HepG2 (cell line): Measurements from ENCODE around the gene TLE5. TPM values are rescaled to one million over a fixed set of nuclear protein-coding genes. Genes with fewer than 3 reads are reported as not detected.

ENCODE experiments used
- ARID2 ChIP-seq: sonication (generic); formaldehyde crosslinking; IDR thresholded peaks from 2 replicates; pipeline ENCODE4 v1.8.1; 2022; ENCODE audit warnings: mild to moderate bottlenecking, missing genetic modification reagents, borderline replicate concordance
- CREB1 ChIP-seq, 2 experiments: fragments of 450-650 bp in 1 of 2; IDR thresholded peaks; 2 replicates each; pipeline ENCODE4 v1.6.1; 2016 to 2017; ENCODE audit warnings: control low read depth in 1 of 2, mild to moderate bottlenecking in 1 of 2, missing compliant biosample characterization in 1 of 2, missing genetic modification characterization in 1 of 2
- FOXK2 ChIP-seq: fragments of 450-650 bp; IDR thresholded peaks from 2 replicates; pipeline ENCODE4 v1.6.1; 2016
- FOXP1 ChIP-seq, 2 experiments: fragments of 450-650 bp in 1 of 2; IDR thresholded peaks; 2 replicates each; pipeline ENCODE4 v1.6.1; 2017 to 2018; ENCODE audit warnings: antibody characterized with exemption in 1 of 2
- HINFP ChIP-seq: sonication (generic); formaldehyde crosslinking; IDR thresholded peaks from 2 replicates; pipeline ENCODE4 v1.4.0; 2020; ENCODE audit warnings: low read depth, mild to moderate bottlenecking, missing genetic modification reagents
- NCOA1 ChIP-seq: sonication (generic); formaldehyde crosslinking; IDR thresholded peaks from 2 replicates; pipeline ENCODE4 v1.9.0; 2021; ENCODE audit warnings: missing genetic modification reagents
- NR2F6 ChIP-seq, 2 experiments: IDR thresholded peaks; 2 replicates each; pipeline ENCODE4 v1.6.1; 2016; ENCODE audit warnings: antibody characterized with exemption in 1 of 2, mild to moderate bottlenecking in 1 of 2
- RARA ChIP-seq: IDR thresholded peaks from 2 replicates; pipeline ENCODE4 v1.6.1; 2016; ENCODE audit warnings: missing genetic modification reagents, missing compliant biosample characterization
- RXRB ChIP-seq: IDR thresholded peaks from 2 replicates; pipeline ENCODE4 v1.6.1; 2016; ENCODE audit warnings: borderline replicate concordance, missing genetic modification reagents, missing compliant biosample characterization
- SAFB2 ChIP-seq: sonication (generic); formaldehyde crosslinking; IDR thresholded peaks from 2 replicates; pipeline ENCODE4 v1.5.1; 2020; ENCODE audit warnings: missing genetic modification reagents, low read depth, mild to moderate bottlenecking, borderline replicate concordance
- ZNF354B ChIP-seq: sonication (generic); formaldehyde crosslinking; IDR thresholded peaks from 2 replicates; pipeline ENCODE4 v1.8.0; 2022; ENCODE audit warnings: mild to moderate bottlenecking, missing genetic modification reagents
- ZNF362 ChIP-seq: sonication (generic); formaldehyde crosslinking; IDR thresholded peaks from 2 replicates; pipeline ENCODE4 v1.4.0; 2020; ENCODE audit warnings: missing genetic modification reagents, mild to moderate bottlenecking, borderline replicate concordance
- ZNF552 ChIP-seq: sonication (generic); formaldehyde crosslinking; IDR thresholded peaks from 2 replicates; pipeline ENCODE4 v1.9.0; 2022; ENCODE audit warnings: missing genetic modification reagents, mild to moderate bottlenecking, borderline replicate concordance
- ZNF724P ChIP-seq: sonication (generic); formaldehyde crosslinking; IDR thresholded peaks from 2 replicates; pipeline ENCODE4 v1.8.0; 2022; ENCODE audit warnings: missing genetic modification reagents, borderline replicate concordance
- ZNF816 ChIP-seq: sonication (generic); formaldehyde crosslinking; IDR thresholded peaks from 2 replicates; pipeline ENCODE4 v1.8.0; 2022; ENCODE audit warnings: missing genetic modification reagents, mild to moderate bottlenecking, borderline replicate concordance
- polyA plus RNA-seq, 8 experiments: library from polyadenylated mRNA; depleted of rRNA in 3 of 8; stranded (reverse) in 7 of 8; unstranded in 1 of 8; fragments of >200 nt; fragmentation: Illumina TruSeq in 4 of 8; extraction: Trizol in 4 of 8; gene quantifications; 2 replicates each; pipeline versions ENCODE4 v1.2.1 to v1.2.3, GENCODE V29; 2011 to 2016; ENCODE audit warnings: low read depth in 4 of 8, missing spikeins in 1 of 8, mixed read lengths in 1 of 8; ENCODE audit not compliant: insufficient read depth in 1 of 8
- total RNA-seq, 5 experiments: library from RNA; depleted of rRNA; stranded (reverse); fragments of >200 nt; fragmentation: Illumina TruSeq; extraction: Trizol; gene quantifications; 2 replicates each; pipeline ENCODE4 v1.2.3, GENCODE V29; 2016; ENCODE audit warnings: low read depth in 1 of 5
- TF ChIP-seq, protein P1 (sequence below): IDR thresholded peaks from 2 replicates; pipeline ENCODE4 v1.6.1; 2012; ENCODE audit warnings: inconsistent platforms
- TF ChIP-seq, protein P2 (sequence below): fragments of 450-650 bp; IDR thresholded peaks from 2 replicates; pipeline ENCODE4 v1.6.1; 2016
- TF ChIP-seq, protein P3 (sequence below): sonication (generic); formaldehyde crosslinking; IDR thresholded peaks from 2 replicates; pipeline ENCODE4 v1.4.0; 2020; ENCODE audit warnings: missing genetic modification reagents, mild to moderate bottlenecking, borderline replicate concordance
- TF ChIP-seq, protein P4 (sequence below): sonication (generic); formaldehyde crosslinking; IDR thresholded peaks from 2 replicates; pipeline ENCODE4 v1.4.0; 2020; ENCODE audit warnings: mild to moderate bottlenecking, missing genetic modification reagents

TLE5 gene
- total and polyA plus RNA-seq, 2 of the 13 experiments (the other 11 are each of a cell fraction or from before 2014, with no cell fraction given) = 62.8 to 189 TPM

DNA sequence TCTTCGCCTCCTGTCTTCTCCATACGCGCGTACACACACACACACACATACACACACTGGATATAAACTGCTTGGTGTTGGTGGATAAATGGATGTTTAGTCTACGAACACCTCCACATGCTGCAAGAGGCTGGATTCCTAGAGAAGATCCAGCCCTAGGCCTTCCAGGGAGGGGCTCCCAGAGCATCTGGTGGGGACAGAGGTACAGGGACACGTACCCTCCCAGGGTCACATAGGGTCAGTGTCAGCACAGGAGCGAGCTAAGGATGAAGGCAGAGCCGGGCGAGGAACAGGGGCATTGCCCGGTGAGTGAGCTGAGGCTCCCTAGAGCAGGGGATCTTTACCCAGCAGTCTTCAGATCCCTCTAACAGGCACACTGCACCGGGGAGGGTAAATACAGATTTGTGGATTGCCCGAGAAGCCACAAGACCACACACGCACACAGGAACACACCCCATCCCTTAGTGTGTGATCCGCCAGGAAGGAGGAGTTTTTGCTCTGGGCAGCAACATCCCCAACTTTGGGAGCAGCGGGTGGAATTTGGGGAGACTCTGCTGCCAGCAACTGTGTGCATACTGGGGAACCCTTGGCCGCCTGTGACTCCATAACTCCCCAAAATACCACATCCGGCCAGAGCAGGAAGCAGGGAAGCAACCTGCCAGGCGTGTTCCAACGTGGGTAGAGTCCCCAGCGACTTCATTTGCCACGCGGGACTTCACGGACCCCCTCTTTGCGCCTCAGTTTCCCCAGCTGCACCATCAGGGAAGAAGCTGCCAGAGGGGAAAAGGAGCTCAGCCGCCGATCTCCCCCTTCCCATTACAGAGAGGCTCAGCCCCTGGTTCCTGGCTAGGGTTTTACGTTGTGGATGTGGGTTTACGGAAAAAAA, 27.4 kb downstream of the TLE5 start (continued):
- TF ChIP-seq ZNF362 (CRISPR knock-in tag) (0 out of 2 replicates have a peak, but pooled peaks have one; percentile 45), NCOA1 (CRISPR knock-in tag) (0 out of 2 replicates have a peak, but pooled peaks have one; percentile 21), RXRB (peak; percentile 74), CREB1 (IDR thresholded peaks at IDR 0.05) (no peak), CREB1 (CRISPR knock-in tag; IDR thresholded peaks at IDR 0.05) (0 out of 2 replicates have a peak, but pooled peaks have one; percentile 30), ZNF552 (peak; percentile 46; the same call in 1 of the 2 replicates), HINFP (CRISPR knock-in tag) (0 out of 2 replicates have a peak, but pooled peaks have one; percentile 18), ARID2 (CRISPR knock-in tag) (0 out of 2 replicates have a peak, but pooled peaks have one; percentile 54), ZNF354B (CRISPR knock-in tag) (peak; percentile 85; the same call in 1 of the 2 replicates), ZNF724P (CRISPR knock-in tag) (peak; percentile 21; the same call in 1 of the 2 replicates), FOXK2 (no peak), SAFB2 (peak; percentile 55; the same call in 1 of the 2 replicates), RARA (CRISPR knock-in tag) (peak; percentile 40; the same call in 1 of the 2 replicates), NR2F6 (IDR thresholded peaks at IDR 0.05) (peak; percentile 35; the same call in 1 of the 2 replicates), NR2F6 (CRISPR knock-in tag; IDR thresholded peaks at IDR 0.05) (peak; percentile 55; the same call in 1 of the 2 replicates), FOXP1 (IDR thresholded peaks at IDR 0.05) (no peak), FOXP1 (CRISPR knock-in tag; IDR thresholded peaks at IDR 0.05) (0 out of 2 replicates have a peak, but pooled peaks have one; percentile 2), ZNF816 (CRISPR knock-in tag) (0 out of 2 replicates have a peak, but pooled peaks have one; percentile 27)
- TF ChIP-seq, protein P1, sequence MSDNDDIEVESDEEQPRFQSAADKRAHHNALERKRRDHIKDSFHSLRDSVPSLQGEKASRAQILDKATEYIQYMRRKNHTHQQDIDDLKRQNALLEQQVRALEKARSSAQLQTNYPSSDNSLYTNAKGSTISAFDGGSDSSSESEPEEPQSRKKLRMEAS = peak; percentile 45; the same call in 1 of the 2 replicates
- TF ChIP-seq, protein P2, sequence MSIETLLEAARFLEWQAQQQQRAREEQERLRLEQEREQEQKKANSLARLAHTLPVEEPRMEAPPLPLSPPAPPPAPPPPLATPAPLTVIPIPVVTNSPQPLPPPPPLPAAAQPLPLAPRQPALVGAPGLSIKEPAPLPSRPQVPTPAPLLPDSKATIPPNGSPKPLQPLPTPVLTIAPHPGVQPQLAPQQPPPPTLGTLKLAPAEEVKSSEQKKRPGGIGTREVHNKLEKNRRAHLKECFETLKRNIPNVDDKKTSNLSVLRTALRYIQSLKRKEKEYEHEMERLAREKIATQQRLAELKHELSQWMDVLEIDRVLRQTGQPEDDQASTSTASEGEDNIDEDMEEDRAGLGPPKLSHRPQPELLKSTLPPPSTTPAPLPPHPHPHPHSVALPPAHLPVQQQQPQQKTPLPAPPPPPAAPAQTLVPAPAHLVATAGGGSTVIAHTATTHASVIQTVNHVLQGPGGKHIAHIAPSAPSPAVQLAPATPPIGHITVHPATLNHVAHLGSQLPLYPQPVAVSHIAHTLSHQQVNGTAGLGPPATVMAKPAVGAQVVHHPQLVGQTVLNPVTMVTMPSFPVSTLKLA = no peak
- TF ChIP-seq, protein P3, sequence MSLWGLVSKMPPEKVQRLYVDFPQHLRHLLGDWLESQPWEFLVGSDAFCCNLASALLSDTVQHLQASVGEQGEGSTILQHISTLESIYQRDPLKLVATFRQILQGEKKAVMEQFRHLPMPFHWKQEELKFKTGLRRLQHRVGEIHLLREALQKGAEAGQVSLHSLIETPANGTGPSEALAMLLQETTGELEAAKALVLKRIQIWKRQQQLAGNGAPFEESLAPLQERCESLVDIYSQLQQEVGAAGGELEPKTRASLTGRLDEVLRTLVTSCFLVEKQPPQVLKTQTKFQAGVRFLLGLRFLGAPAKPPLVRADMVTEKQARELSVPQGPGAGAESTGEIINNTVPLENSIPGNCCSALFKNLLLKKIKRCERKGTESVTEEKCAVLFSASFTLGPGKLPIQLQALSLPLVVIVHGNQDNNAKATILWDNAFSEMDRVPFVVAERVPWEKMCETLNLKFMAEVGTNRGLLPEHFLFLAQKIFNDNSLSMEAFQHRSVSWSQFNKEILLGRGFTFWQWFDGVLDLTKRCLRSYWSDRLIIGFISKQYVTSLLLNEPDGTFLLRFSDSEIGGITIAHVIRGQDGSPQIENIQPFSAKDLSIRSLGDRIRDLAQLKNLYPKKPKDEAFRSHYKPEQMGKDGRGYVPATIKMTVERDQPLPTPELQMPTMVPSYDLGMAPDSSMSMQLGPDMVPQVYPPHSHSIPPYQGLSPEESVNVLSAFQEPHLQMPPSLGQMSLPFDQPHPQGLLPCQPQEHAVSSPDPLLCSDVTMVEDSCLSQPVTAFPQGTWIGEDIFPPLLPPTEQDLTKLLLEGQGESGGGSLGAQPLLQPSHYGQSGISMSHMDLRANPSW (CRISPR knock-in tag) = no peak
- TF ChIP-seq, protein P4, sequence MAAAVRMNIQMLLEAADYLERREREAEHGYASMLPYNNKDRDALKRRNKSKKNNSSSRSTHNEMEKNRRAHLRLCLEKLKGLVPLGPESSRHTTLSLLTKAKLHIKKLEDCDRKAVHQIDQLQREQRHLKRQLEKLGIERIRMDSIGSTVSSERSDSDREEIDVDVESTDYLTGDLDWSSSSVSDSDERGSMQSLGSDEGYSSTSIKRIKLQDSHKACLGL = peak; percentile 43; the same call in 1 of the 2 replicates
